ENCODE data around the gene DDX10.

DDX10 gene

DNA sequence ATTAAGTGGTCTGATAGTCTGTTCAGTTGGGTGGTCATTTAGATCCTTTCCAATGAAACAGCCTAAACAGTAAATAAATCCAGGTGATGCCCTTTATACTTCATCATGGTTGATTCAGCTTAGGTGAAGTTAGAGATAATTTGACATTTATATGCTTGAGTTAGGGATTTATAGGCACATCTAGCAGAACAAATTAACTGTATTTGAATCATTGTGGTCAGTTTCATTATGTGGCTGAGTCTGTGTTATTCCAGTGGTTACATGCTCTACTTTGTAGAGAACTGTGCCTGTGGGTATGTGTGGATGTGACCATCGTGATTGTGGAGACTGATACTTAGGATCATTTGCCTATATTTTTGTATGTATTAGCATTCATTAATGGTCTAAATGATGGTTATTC is 194.6 kb downstream of the DDX10 start:
- Histone ChIP-seq H3K4me1 (ENCODE audit: control insufficient read depth in 1 of 2, insufficient read depth in 1 of 2, low read depth in 1 of 2, low read length in 1 of 2) (no peaks in the 10 kb centered on the region), H3K4me3 (ENCODE audit: low read depth in 1 of 2, low read length in 1 of 2) (no peak overlapping the region), H3K36me3 (no peaks in the 10 kb centered on the region), H3K27me3 (no peaks in the 10 kb centered on the region), H3K27ac (no peak overlapping the region), H3K9me3 (no peaks in the 10 kb centered on the region)
- TF ChIP-seq CTCF (IDR thresholded peaks at IDR 0.05), result no peak

DNA sequence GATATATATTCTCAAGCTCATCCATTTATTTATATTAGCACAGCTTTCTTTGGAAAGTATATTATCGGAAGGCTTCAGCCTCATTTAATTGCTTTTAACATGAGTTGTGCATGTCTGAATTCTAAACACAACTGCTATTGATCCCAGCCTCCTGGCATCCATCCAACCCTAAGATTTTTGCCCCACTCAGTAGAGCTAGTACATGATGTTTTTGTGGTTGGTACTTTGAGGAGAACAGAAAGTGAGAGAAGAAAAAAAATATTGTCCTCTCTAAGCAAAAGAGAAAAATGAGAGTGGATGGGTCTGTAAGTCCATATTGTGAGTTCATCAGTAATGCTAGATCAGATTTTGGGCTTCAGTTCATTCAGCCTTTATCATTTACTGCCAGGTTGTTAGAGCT is 198.7 kb downstream of the DDX10 start:
- no peaks in the 10 kb centered on the region for H3K9me3 ChIP-seq
- H3K36me3 ChIP-seq, result no peaks in the 10 kb centered on the region
- no peaks in the 10 kb centered on the region for H3K4me1 ChIP-seq (ENCODE audit: control insufficient read depth in 1 of 2, insufficient read depth in 1 of 2, low read depth in 1 of 2, low read length in 1 of 2)
- H3K27ac ChIP-seq, result no peak overlapping the region
- no peak overlapping the region for H3K4me3 ChIP-seq (ENCODE audit: low read depth in 1 of 2, low read length in 1 of 2)
- no peak for TF ChIP-seq CTCF (IDR thresholded peaks at IDR 0.05)
- no peaks in the 10 kb centered on the region for H3K27me3 ChIP-seq

DNA sequence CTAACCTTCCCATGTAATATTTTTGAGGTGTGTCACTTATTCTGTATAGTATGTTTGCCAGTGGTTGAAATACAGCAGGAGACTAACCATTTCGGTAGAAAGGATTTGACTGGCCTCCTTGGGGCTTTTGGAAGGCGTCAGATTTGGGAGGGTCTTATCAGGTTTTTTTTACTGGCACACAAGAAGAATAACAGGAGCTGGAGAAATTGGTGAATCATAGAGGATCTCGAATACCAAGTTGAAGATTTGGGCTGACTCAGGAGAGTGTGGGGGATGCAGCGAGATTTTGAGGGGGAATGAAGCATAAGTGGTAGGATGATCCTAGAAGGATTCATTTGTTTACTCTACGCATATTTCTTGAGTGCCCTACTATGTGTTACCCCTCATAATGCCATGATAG is 200.5 kb downstream of the DDX10 start:
- no peak for TF ChIP-seq CTCF (IDR thresholded peaks at IDR 0.05)
- Histone ChIP-seq H3K4me1 (ENCODE audit: control insufficient read depth in 1 of 2, insufficient read depth in 1 of 2, low read depth in 1 of 2, low read length in 1 of 2) (no peaks in the 10 kb centered on the region), H3K36me3 (no peaks in the 10 kb centered on the region), H3K27me3 (no peaks in the 10 kb centered on the region), H3K4me3 (ENCODE audit: low read depth in 1 of 2, low read length in 1 of 2) (no peak overlapping the region), H3K9me3 (no peaks in the 10 kb centered on the region), H3K27ac (no peak overlapping the region)

- Histone ChIP-seq H3K9me3 (no peaks in the 10 kb centered on the region), H3K27me3 (no peaks in the 10 kb centered on the region), H3K36me3 (no peaks in the 10 kb centered on the region), H3K4me1 (ENCODE audit: control insufficient read depth in 1 of 2, insufficient read depth in 1 of 2, low read depth in 1 of 2, low read length in 1 of 2) (no peaks in the 10 kb centered on the region), H3K4me3 (ENCODE audit: low read depth in 1 of 2, low read length in 1 of 2) (no peak overlapping the region), H3K27ac (no peak overlapping the region)
- no peak for TF ChIP-seq CTCF (IDR thresholded peaks at IDR 0.05)
These were observed 201.9 kb downstream of the DDX10 start for GRCh38 chr11:108866781-108867180.

GRCh38 chr11:108870373-108871020 is 205.6 kb downstream of the DDX10 start:
- H3K27me3 ChIP-seq, result no peaks in the 10 kb centered on the region
- no peaks in the 10 kb centered on the region for H3K36me3 ChIP-seq
- H3K9me3 ChIP-seq, result no peaks in the 10 kb centered on the region
- TF ChIP-seq CTCF (IDR thresholded peaks at IDR 0.05), result no peak
- no peaks in the 10 kb centered on the region for H3K4me1 ChIP-seq (ENCODE audit: control insufficient read depth in 1 of 2, insufficient read depth in 1 of 2, low read depth in 1 of 2, low read length in 1 of 2)
- no peak overlapping the region for H3K4me3 ChIP-seq (ENCODE audit: low read depth in 1 of 2, low read length in 1 of 2)
- H3K27ac ChIP-seq, result no peak overlapping the region

DNA sequence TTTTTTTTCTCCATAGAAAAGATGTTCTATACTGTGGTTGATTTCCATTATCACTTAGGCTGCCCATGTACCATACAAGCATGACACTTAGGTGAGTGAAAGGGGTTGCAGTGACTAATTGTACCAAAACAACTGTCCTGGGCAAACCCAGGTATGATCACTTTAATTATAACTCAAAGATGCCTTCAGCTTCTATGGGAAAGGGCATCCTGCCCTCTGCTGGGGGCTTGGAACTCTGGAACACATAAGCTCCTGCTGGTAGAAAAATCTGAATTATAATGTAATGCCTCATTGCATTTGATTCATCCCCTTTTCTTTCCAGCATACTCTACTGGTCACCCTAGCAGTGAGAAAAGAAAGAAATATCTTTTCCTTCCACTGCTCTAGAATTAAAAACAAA is 206.3 kb downstream of the DDX10 start:
- Histone ChIP-seq H3K4me3 (ENCODE audit: low read depth in 1 of 2, low read length in 1 of 2) (no peak overlapping the region), H3K9me3 (no peaks in the 10 kb centered on the region), H3K27me3 (no peaks in the 10 kb centered on the region), H3K36me3 (no peaks in the 10 kb centered on the region), H3K4me1 (ENCODE audit: control insufficient read depth in 1 of 2, insufficient read depth in 1 of 2, low read depth in 1 of 2, low read length in 1 of 2) (no peaks in the 10 kb centered on the region), H3K27ac (no peak overlapping the region)
- TF ChIP-seq CTCF (IDR thresholded peaks at IDR 0.05), result no peak
